Liver (tissue), 9 donors: ENCODE results near the gene SPN. TPM values are rescaled to one million over a fixed set of nuclear protein-coding genes. Genes with fewer than 3 reads are reported as not detected.
A peak's percentile ranks its signal among the peaks of the same experiment; 100 is the strongest.

ENCODE experiments used
- DNase-seq: peaks from one replicate; pipeline ENCODE4 v3.0.0-alpha.2; 2017; ENCODE audit warnings: low spot score
- H3K27ac ChIP-seq, 2 donors: one replicate each; pipeline ENCODE4 v1.7.0; 2013; ENCODE audit warnings: inconsistent platforms in 2 of 2, low read length in 2 of 2, control low read depth in 1 of 2, low read depth in 1 of 2, mild to moderate bottlenecking in 1 of 2
- H3K27me3 ChIP-seq, 4 donors: one replicate each; pipeline versions ENCODE4 v1.6.1 to v1.7.0; 2013; ENCODE audit warnings: low read length in 3 of 4, inconsistent platforms in 1 of 4, mild to moderate bottlenecking in 1 of 4, moderate library complexity in 1 of 4; ENCODE audit not compliant: control insufficient read depth in 4 of 4, insufficient read depth in 4 of 4
- H3K36me3 ChIP-seq, 4 donors: one replicate each; pipeline versions ENCODE4 v1.6.1 to v1.7.0; 2013; ENCODE audit warnings: low read length in 3 of 4, mild to moderate bottlenecking in 3 of 4, low read depth in 1 of 4, moderate library complexity in 1 of 4; ENCODE audit not compliant: control insufficient read depth in 4 of 4, insufficient read depth in 3 of 4
- H3K4me1 ChIP-seq, 4 donors: one replicate each; pipeline versions ENCODE4 v1.6.1 to v1.7.0; 2013; ENCODE audit warnings: low read length in 3 of 4, mild to moderate bottlenecking in 3 of 4, moderate library complexity in 1 of 4; ENCODE audit not compliant: control insufficient read depth in 4 of 4, insufficient read depth in 4 of 4
- H3K4me3 ChIP-seq, 3 donors: one replicate each; pipeline versions ENCODE4 v1.6.1 to v1.7.0; 2013; ENCODE audit warnings: low read length in 3 of 3, control low read depth in 1 of 3, low read depth in 1 of 3, mild to moderate bottlenecking in 1 of 3
- H3K9ac ChIP-seq, 2 donors: one replicate each; pipeline ENCODE4 v1.7.0; 2013; ENCODE audit warnings: low read length in 2 of 2, mild to moderate bottlenecking in 2 of 2, moderate library complexity in 2 of 2, control low read depth in 1 of 2, low read depth in 1 of 2
- H3K9me3 ChIP-seq, 4 donors: one replicate each; pipeline versions ENCODE4 v1.6.1 to v1.7.0; 2013; ENCODE audit warnings: low read length in 3 of 4; ENCODE audit not compliant: control insufficient read depth in 4 of 4
- CTCF ChIP-seq: fragments of 150-350 bp; IDR thresholded peaks from 2 replicates; pipeline ENCODE4 v1.5.1; 2017; ENCODE audit warnings: improper control_type of control experiment, low read depth, low read length; ENCODE audit not compliant: missing input control
- FOXA1 ChIP-seq: IDR thresholded peaks from 2 replicates; pipeline ENCODE4 v1.6.1; 2016; ENCODE audit warnings: antibody characterized with exemption
- FOXA2 ChIP-seq: IDR thresholded peaks from 2 replicates; pipeline ENCODE4 v1.6.1; 2016; ENCODE audit warnings: antibody characterized with exemption
- GABPA ChIP-seq, 2 donors: IDR thresholded peaks in 1 of 2; conservative IDR thresholded peaks in 1 of 2; 2 replicates each; pipeline ENCODE4 v1.6.1; 2016; ENCODE audit warnings: antibody characterized with exemption in 2 of 2, mild to moderate bottlenecking in 1 of 2, moderate library complexity in 1 of 2
- JUND ChIP-seq, 2 donors: IDR thresholded peaks; 2 replicates each; pipeline ENCODE4 v1.6.1; 2016; ENCODE audit warnings: antibody characterized with exemption in 2 of 2
- NR2F2 ChIP-seq: IDR thresholded peaks from 2 replicates; pipeline ENCODE4 v1.6.1; 2016; ENCODE audit warnings: antibody characterized with exemption
- REST ChIP-seq: IDR thresholded peaks from 2 replicates; pipeline ENCODE4 v1.6.1; 2016; ENCODE audit warnings: antibody characterized with exemption, mild to moderate bottlenecking
- SP1 ChIP-seq: IDR thresholded peaks from 2 replicates; pipeline ENCODE4 v1.6.1; 2018; ENCODE audit warnings: antibody characterized with exemption, mild to moderate bottlenecking
- YY1 ChIP-seq: IDR thresholded peaks from 2 replicates; pipeline ENCODE4 v1.6.1; 2016; ENCODE audit warnings: antibody characterized with exemption, mild to moderate bottlenecking
- ZBTB33 ChIP-seq: IDR thresholded peaks from 2 replicates; pipeline ENCODE4 v1.6.1; 2016; ENCODE audit warnings: antibody characterized with exemption
- WGBS: extraction: QIAGEN DNeasy Blood & Tissue Kit; methylation state at CpG from one replicate; pipeline ENCODE4 v1.1.7; 2013; 5-methylcytosine and 5-hydroxymethylcytosine counted together
- polyA plus RNA-seq, 2 donors: library from polyadenylated mRNA; stranded (reverse) in 1 of 2; unstranded in 1 of 2; fragments of 200-250 nt in 1 of 2; fragments of >200 nt in 1 of 2; fragmentation: Nextera tagmentation in 1 of 2; extraction: Ambion mirVana in 1 of 2; gene quantifications; one replicate each; pipeline versions ENCODE4 v1.2.1 to v1.2.3, GENCODE V29; 2013 to 2015
- total RNA-seq, 2 donors: library from RNA; depleted of rRNA; stranded (reverse); fragments of >200 nt; gene quantifications; one replicate each; pipeline ENCODE4 v1.2.3, GENCODE V29; 2014
- donor health status: healthy.
- donor health status: healthy.
- donor health status: healthy.
- donor health status: healthy.
- donor health status: healthy.

Gene SPN
- total and polyA plus RNA-seq, 4 donors: 0.85 to 31.2 (median 0.91) TPM

GRCh38 chr16:29644338-29644857 lies 18.6 kb upstream of the SPN start:
- Histone ChIP-seq H3K9ac (no peak overlapping the region), H3K4me1 (peaks cover 0 to 2% (median 0%) of the 10 kb centered on the region in 4 donors), H3K4me3 (no peak overlapping the region), H3K27me3 (no peaks in the 10 kb centered on the region), H3K27ac (no peak overlapping the region), H3K36me3 (no peaks in the 10 kb centered on the region), H3K9me3 (no peaks in the 10 kb centered on the region)
- TF ChIP-seq JUND (IDR thresholded peaks at IDR 0.05) (peak in 1 of 2 donors; percentile 12), SP1 (no peak)
- 84% methylated on average over 9 of the region's 9 CpGs for WGBS
- DNase-seq: no peak

GRCh38 chr16:29644973-29645693 lies 17.9 kb upstream of the SPN start:
- H3K27me3 ChIP-seq: no peaks in the 10 kb centered on the region
- no peak overlapping the region for H3K27ac ChIP-seq
- WGBS: 83% methylated on average over 4 of the region's 4 CpGs

GRCh38 chr16:29645694-29646187 lies 17.3 kb upstream of the SPN start:
- DNase-seq: no peak
- Histone ChIP-seq H3K4me3 (no peak overlapping the region), H3K9ac (no peak overlapping the region), H3K27ac (no peak overlapping the region), H3K4me1 (peaks cover 0 to 2% (median 0%) of the 10 kb centered on the region in 4 donors), H3K9me3 (no peaks in the 10 kb centered on the region), H3K27me3 (no peaks in the 10 kb centered on the region), H3K36me3 (no peaks in the 10 kb centered on the region)
- WGBS: 68% methylated on average over 4 of the region's 4 CpGs
- TF ChIP-seq GABPA (IDR thresholded peaks at IDR 0.05 in 1 of 2, conservative IDR thresholded peaks at IDR 0.05 in 1 of 2) (no peak), CTCF (no peak), NR2F2 (no peak), REST (no peak), SP1 (no peak), FOXA1 (no peak), JUND (IDR thresholded peaks at IDR 0.05) (no peak), FOXA2 (no peak)

More at GRCh38 chr16:29644973-29645693, 17.9 kb upstream of the SPN start:
- no peaks in the 10 kb centered on the region for H3K9me3 ChIP-seq
- H3K9ac ChIP-seq: no peak overlapping the region
- no peaks in the 10 kb centered on the region for H3K36me3 ChIP-seq
- no peak for DNase-seq
- H3K4me1 ChIP-seq: peaks cover 0 to 2% (median 0%) of the 10 kb centered on the region in 4 donors
- no peak overlapping the region for H3K4me3 ChIP-seq
- no peak for TF ChIP-seq ZBTB33
- no peak for TF ChIP-seq JUND (IDR thresholded peaks at IDR 0.05)
- no peak for TF ChIP-seq FOXA1
- TF ChIP-seq CTCF: no peak
- no peak for TF ChIP-seq FOXA2
- TF ChIP-seq YY1: no peak
